Hepatic stellate cell (primary cell): Measurements from ENCODE around the gene MTCL3.
A peak's percentile ranks its signal among the peaks of the same experiment; 100 is the strongest.

ENCODE experiments used
- DNase-seq: peaks from one replicate; pipeline ENCODE4 v3.0.0; 2011; ENCODE audit warnings: low spot score

Gene MTCL3

DNA sequence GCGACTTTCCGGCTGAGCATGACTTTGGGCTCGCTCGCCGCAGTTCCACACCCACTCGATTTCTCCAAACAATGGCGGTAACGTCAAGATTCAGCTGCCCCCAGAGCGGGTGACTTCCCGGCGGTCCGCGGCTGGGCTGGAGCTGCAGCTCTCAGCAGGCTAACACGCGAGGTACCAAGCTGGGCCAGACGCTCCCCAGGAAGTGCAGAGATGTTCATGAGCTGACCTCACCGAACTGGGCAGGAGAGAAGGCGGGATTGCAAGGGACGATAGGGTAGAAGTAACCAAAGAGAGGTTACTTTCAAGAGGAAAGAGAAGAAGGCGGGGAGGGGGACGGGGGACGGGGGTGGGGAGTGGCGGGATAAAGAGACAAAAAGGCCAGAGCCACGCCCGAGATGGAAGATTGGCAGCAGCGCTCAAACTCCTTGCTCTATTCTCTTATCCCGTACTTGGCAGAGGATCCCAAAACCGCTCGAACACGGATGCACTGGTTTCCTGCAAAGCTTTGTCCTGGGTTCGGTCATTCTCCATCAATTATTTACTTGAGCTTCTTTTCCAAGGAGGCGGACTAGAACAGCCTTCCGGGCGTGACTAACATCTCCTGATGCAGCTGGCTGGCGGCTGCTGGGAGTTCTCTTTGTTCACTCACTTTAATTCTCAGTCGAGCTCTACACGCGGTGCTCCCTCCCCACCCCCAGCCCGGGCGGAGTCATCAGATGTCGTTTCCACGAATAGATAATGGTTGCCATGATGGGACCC lies at the start of gene MTCL3:
Gene MTCL3 (minus strand): TSS at position 626 of the 759 bp plus-strand sequence.
- peak; percentile 19 for DNase-seq

GRCh38 chr6:127567476-127567875 lies 48.3 kb upstream of the MTCL3 start:
- DNase-seq = no peak

- DNase-seq = no peak
Observed at GRCh38 chr6:127566651-127567050, 47.5 kb upstream of the MTCL3 start.

- no peak for DNase-seq
Observed at GRCh38 chr6:127566119-127566518, 47.0 kb upstream of the MTCL3 start.

DNA sequence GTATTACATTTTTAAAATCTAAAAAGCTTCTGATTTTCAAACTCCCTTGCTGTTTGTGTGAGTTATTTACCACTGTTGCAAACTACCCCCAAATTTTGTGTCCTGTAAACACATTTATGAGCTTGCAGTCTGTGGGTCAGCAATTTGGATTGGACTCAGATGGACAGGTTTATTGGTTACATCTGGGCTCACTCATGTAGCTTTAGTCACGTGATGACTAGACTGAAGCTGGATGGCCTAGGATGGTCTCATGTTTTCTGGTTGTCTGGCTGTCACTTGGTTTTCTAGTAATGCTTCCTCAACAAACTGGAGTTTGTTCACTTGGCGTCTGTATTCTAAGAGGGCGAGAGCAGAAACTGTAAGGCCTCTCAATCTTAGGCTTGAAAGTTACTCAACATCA lies 45.6 kb upstream of the MTCL3 start:
- DNase-seq = no peak

DNA sequence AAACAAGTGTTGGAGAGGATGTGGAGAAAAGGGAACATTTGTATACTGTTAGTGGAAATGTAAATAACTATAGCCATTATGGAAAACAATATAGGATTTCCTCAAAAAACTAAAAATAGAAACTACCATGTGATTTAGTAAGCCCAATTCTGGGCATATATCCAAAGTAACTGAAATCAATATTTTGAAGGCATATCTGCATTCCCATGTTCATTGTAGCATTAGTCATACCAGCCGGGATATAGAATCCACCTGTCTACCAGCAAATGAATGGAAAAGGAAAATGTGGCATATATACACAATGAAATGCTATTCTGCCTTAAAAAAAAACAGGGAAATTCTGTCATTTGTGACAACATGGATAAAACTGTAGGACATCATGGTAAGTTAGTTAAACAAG lies 42.5 kb upstream of the MTCL3 start:
- DNase-seq = no peak

- peak; percentile 2 for DNase-seq
Observed at GRCh38 chr6:127554435-127555006, 35.4 kb upstream of the MTCL3 start.

DNA sequence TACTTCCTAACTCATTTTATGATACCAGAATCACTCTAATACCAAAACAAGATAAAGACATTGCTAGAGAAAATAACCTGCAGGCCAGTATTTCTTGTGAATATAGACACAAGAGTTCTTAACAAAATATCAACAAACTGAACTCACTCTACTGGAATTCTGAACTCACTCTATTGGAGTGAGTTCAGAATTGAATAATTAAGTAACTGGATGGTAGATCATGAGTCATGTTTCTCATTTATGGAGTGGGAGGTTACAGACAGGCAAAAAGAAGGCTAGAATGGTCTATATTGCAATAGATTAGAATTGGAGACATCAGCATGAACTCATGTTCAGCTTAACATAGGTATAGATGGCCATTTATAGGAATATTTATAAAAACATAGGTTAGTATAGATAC lies 31.3 kb upstream of the MTCL3 start:
- DNase-seq = peak; percentile 11

- DNase-seq = no peak
Observed at GRCh38 chr6:127547904-127548649, 28.9 kb upstream of the MTCL3 start.

DNA sequence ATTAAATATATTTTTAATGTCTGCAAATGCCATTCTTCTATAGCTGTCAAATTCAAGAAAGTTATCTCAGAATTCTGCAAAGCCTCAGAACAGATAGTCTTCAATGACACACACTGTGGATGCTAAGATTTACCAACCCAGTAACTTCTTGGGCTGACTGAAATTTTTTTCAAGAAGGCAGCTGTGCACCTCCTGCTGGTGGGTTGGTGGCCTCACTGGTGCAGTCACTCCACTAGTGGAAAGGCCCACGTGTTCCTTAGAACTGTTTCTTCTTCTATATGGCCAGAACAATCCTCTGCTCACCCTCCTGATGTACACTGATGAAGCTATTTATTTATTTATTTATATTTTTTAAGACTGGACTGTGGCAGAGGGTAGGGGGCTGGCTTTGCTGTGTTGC lies 28.1 kb upstream of the MTCL3 start:
- DNase-seq = peak; percentile 2

- DNase-seq = no peak
Observed at GRCh38 chr6:127539272-127539671, 20.1 kb upstream of the MTCL3 start.

- DNase-seq = no peak
Observed at GRCh38 chr6:127538750-127539264, 19.7 kb upstream of the MTCL3 start.

DNA sequence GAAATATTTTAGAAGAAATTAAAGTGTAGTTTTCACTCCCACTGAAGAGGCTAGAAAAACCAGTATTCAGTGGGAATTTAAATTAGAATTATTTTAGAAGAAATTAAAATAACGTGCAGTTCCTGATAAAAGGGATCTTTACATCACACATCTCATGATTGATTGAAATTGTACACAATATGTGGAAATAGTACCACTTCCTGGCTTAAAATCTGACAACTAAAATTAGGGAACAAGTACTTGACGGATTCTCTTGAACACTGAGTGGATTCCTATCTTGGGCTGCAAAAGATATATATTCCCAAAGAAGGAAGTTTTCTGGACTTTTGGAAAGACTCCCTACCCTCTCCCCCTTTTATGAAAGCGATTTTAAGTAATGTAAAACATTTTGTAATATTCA lies 14.6 kb upstream of the MTCL3 start:
- DNase-seq = no peak

- no peak for DNase-seq
Observed at GRCh38 chr6:127533011-127533410, 13.9 kb upstream of the MTCL3 start.

- no peak for DNase-seq
Observed at GRCh38 chr6:127522714-127523113, 3.6 kb upstream of the MTCL3 start.

- peak; percentile 18 for DNase-seq
Observed at GRCh38 chr6:127520066-127520465, 931 bp upstream of the MTCL3 start.

DNA sequence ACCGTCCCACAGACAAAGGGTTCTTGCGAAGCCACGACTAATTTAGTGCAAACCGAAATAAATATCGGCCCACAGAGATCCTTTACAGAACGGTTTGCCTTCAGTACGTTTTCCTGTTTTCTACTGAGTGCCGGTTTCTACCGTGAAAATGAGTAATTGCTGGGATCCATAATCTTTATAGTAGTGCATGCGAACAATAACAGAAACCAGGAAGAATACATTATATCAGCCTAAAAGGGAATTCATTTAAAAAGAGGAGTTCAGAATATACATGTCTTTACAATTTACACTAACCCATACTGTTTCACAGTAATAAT lies 292 bp upstream of the MTCL3 start:
- no peak for DNase-seq

DNA sequence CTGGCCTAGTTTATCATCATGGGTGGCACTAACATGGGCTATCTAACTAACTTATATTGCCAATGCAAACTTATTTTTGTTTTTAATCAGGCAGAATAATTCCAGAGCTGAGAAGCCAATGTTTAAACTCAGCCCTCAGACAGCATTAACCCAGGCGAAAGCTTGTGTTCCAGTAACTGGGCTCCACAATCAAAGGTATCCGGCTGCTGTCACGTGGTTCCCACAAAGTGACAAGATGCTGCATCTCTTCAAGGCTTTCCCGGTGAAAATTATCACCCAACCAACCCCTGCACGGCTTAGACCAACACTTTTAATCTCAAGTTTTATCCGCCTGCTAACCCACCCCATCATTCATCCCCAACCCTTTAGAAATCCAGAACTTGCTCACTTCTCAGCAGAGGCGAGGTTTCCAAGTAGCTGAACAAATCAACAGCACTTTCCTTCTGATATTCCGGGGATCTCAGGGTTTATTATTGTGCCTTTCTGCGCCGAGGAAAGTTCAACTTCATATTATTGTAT lies 885 bp downstream of the MTCL3 start:
- no peak for DNase-seq

DNA sequence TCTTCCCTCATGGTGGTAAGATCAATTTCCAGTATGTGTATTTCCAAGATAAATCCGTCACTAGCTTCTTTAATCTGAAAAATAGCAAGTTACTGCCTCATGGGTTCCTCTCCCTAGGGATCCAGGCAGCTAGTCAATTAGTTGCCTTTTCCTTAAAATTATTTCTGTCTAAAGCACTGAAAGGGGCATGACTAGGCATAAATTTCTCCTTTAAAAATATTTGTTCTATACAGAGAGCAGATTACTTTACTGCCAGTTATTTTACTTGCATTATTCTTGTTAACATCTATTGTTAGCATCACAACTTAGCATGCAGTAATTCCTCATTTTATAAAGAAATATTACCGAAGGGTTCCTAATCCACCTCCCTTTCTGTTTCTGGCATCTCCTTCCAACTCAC lies 1.4 kb downstream of the MTCL3 start:
- no peak for DNase-seq

- peak; percentile 64 for DNase-seq
Observed at GRCh38 chr6:127516662-127517273, 2.4 kb downstream of the MTCL3 start.

GRCh38 chr6:127515794-127516661 lies 3.1 kb downstream of the MTCL3 start:
- peak; percentile 82 for DNase-seq
